GDM1 (cell line): ENCODE data around the gene PANK2.
"Not testable (repeated sequence)": the region's sequence is repeated elsewhere in the genome, so short reads cannot be mapped to it uniquely, and the experiment has no call there.

Experiments used
- DNase-seq: peaks from one replicate; lab custom pipeline; 2025; lab: John Stamatoyannopoulos, UW

The PANK2 gene

GRCh38 chr20:3888622-3889488, at the start of gene PANK2:
TSS of gene PANK2 (plus strand) at chr20:3889387.
- DNase-seq: peak; percentile 98

GRCh38 chr20:3840201-3840600, 49.0 kb upstream of the PANK2 start:
- DNase-seq: not testable (repeated sequence)

- DNase-seq: no peak
Observed at GRCh38 chr20:3842348-3842930, 46.7 kb upstream of the PANK2 start.

- DNase-seq: no peak
Observed at GRCh38 chr20:3843490-3843889, 45.7 kb upstream of the PANK2 start.

- DNase-seq: not testable (repeated sequence)
Observed at GRCh38 chr20:3843990-3844619, 45.1 kb upstream of the PANK2 start.

GRCh38 chr20:3846378-3846739, 42.8 kb upstream of the PANK2 start:
- no peak for DNase-seq

- peak; percentile 79 for DNase-seq
Observed at GRCh38 chr20:3846740-3847428, 42.3 kb upstream of the PANK2 start, which contains the start of gene MAVS. TSS of gene MAVS (plus strand) at chr20:3846834. CDS start at chr20:3854625, 7,791 bp downstream.

GRCh38 chr20:3847429-3847940, 41.7 kb upstream of the PANK2 start:
- DNase-seq: no peak

- DNase-seq: no peak
Observed at GRCh38 chr20:3848565-3848964, 40.6 kb upstream of the PANK2 start.

GRCh38 chr20:3854462-3854871, 34.7 kb upstream of the PANK2 start:
- no peak for DNase-seq

GRCh38 chr20:3857405-3857804, 31.8 kb upstream of the PANK2 start:
- no peak for DNase-seq

- DNase-seq: no peak
Observed at GRCh38 chr20:3858689-3859088, 30.5 kb upstream of the PANK2 start.

- DNase-seq: no peak
Observed at GRCh38 chr20:3861191-3861590, 28.0 kb upstream of the PANK2 start.

- no peak for DNase-seq
Observed at GRCh38 chr20:3862333-3862732, 26.9 kb upstream of the PANK2 start.

GRCh38 chr20:3863317-3863716, 25.9 kb upstream of the PANK2 start:
- no peak for DNase-seq

GRCh38 chr20:3864518-3864917, 24.7 kb upstream of the PANK2 start:
- no peak for DNase-seq

GRCh38 chr20:3865152-3865886, 23.9 kb upstream of the PANK2 start:
- DNase-seq: no peak

- DNase-seq: no peak
Observed at GRCh38 chr20:3865887-3866407, 23.2 kb upstream of the PANK2 start.

- DNase-seq: no peak
Observed at GRCh38 chr20:3866464-3866863, 22.7 kb upstream of the PANK2 start.

- no peak for DNase-seq
Observed at GRCh38 chr20:3867802-3868201, 21.4 kb upstream of the PANK2 start.
